ENCODE data around the gene MRPL58. TPM values are rescaled to one million over a fixed set of nuclear protein-coding genes. Genes with fewer than 3 reads are reported as not detected.

Gene MRPL58
- total RNA-seq, 1 donor = 31.4 TPM

GRCh38 chr17:74978240-74978639 is 34.2 kb upstream of the MRPL58 start:
- no peak for TF ChIP-seq CTCF (IDR thresholded peaks at IDR 0.05; ENCODE audit: insufficient read depth, low read length)
- H3K4me3 ChIP-seq (ENCODE audit: low read depth, low read length) = no peak overlapping the region
- no peak for DNase-seq (ENCODE audit: low read depth)

DNA sequence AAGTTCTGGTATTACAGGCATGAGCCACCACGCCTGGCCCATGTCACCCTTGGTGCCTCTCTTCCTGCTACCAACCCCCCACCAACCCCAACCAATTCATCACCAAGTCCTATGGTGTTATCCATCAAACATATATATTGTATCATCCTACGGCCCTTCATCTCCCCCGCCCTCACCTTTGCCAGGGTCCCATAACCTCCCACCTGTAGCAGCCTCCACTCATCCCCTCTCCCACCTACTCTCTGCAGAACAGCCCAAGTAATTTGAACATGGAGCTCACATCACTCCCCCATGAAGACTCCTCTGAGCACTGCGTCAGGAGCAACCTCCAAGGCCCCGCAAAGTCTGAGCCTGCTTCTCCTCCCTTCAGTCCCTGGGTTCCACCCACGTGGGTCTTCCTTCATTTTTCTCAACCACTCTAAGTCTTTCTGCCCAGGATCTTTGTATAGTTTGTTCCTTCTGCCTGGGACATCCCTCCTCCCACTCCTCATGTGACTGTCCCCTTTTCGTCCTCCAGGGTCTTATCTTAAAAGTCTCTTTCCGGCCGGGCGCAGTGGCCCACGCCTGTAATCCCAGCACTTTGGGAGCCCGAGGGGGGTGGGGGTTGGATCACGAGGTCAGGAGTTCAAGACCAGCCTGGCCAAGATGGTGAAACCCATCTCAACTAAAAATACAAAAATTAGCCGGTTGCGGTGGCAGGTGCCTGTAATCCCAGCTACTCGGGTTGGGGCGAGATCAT is 32.9 kb upstream of the MRPL58 start:
- TF ChIP-seq CTCF (IDR thresholded peaks at IDR 0.05; ENCODE audit: insufficient read depth, low read length) = no peak
- DNase-seq (ENCODE audit: low read depth) = no peak
- H3K4me3 ChIP-seq (ENCODE audit: low read depth, low read length) = no peak overlapping the region

GRCh38 chr17:74981318-74981978 is 31.0 kb upstream of the MRPL58 start:
- no peak for TF ChIP-seq CTCF (IDR thresholded peaks at IDR 0.05; ENCODE audit: insufficient read depth, low read length)
- H3K4me3 ChIP-seq (ENCODE audit: low read depth, low read length) = peak overlapping the region; percentile 75
- DNase-seq (ENCODE audit: low read depth) = no peak

GRCh38 chr17:74981979-74982662 is 30.3 kb upstream of the MRPL58 start:
- peak; percentile 40 for DNase-seq (ENCODE audit: low read depth)

DNA sequence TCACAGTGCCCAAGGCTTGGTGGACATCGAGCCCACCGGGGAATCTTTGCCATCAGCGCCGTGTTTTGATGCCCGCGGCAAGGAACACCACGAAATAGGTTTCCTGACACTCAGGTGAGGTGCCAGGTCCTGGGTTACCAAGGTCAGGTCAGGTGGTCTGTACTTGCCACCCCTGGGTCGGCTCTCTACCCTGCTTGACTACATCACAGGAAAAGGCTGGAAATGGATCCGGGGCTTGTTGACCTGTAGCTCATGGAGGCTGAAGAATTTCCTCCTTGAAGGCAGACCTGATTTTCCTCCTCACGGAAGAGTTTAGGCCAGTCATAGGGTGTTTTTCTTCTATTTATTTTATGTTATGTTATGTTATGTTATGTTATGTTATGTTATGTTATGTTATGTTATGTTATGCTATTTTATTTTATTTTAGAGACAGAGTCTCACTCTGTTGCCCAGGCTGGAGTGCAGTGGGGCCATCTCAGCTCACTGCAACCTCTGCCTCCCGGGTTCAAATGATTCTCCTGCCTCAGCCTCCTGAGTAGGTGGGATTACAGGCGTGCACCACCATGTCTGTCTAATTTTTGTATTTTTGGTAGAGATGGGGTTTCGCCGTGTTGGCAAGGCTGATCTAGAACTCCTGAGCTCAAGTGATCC is 29.7 kb upstream of the MRPL58 start:
- H3K4me3 ChIP-seq (ENCODE audit: low read depth, low read length) = peak overlapping the region; percentile 75
- peak; percentile 4 for DNase-seq (ENCODE audit: low read depth)

More at GRCh38 chr17:74981979-74982662, 30.3 kb upstream of the MRPL58 start:
- H3K4me3 ChIP-seq (ENCODE audit: low read depth, low read length) = peak overlapping the region; percentile 75
- no peak for TF ChIP-seq CTCF (IDR thresholded peaks at IDR 0.05; ENCODE audit: insufficient read depth, low read length)

DNA sequence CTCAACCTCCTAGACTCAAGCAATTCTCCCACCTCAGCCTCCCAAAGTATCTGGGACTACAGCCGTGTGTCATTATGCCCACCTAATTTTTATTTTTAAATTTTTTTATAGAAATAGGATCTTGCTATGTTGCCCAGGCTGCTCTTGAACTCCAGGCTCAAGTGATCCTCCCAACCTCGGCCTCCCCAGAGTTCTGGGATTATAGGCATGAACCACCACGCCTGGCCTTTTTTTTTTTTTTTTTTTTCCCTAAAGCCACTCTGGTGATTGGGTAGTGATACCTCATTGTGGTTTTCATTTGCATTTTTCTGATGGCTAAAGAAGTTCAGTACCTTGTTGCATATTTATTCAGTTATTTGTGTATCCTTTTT is 26.3 kb upstream of the MRPL58 start:
- no peak for TF ChIP-seq CTCF (IDR thresholded peaks at IDR 0.05; ENCODE audit: insufficient read depth, low read length)
- DNase-seq (ENCODE audit: low read depth) = no peak
- no peak overlapping the region for H3K4me3 ChIP-seq (ENCODE audit: low read depth, low read length)
